HEK293T (cell line): ENCODE results near the gene RAP2C.

Source experiments
- ARNT ChIP-seq: fragments of 450-650 bp; IDR thresholded peaks from 2 replicates; pipeline ENCODE4 v1.6.1; 2017; ENCODE audit warnings: mild to moderate bottlenecking
- BHLHE40 ChIP-seq: fragments of 450-650 bp; IDR thresholded peaks from 2 replicates; pipeline ENCODE4 v1.6.1; 2016; ENCODE audit warnings: mild to moderate bottlenecking, moderate library complexity, borderline replicate concordance
- CTBP1 ChIP-seq: fragments of 450-650 bp; IDR thresholded peaks from 2 replicates; pipeline ENCODE4 v1.6.1; 2016; ENCODE audit warnings: borderline replicate concordance
- ELF4 ChIP-seq: fragments of 450-650 bp; IDR thresholded peaks from 2 replicates; pipeline ENCODE4 v1.6.1; 2017; ENCODE audit warnings: antibody characterized with exemption
- FOXA1 ChIP-seq: fragments of 450-650 bp; IDR thresholded peaks from 2 replicates; pipeline ENCODE4 v1.6.1; 2016; ENCODE audit warnings: mild to moderate bottlenecking
- FOXM1 ChIP-seq: fragments of 450-650 bp; IDR thresholded peaks from 2 replicates; pipeline ENCODE4 v1.6.1; 2017; ENCODE audit warnings: mild to moderate bottlenecking, borderline replicate concordance
- HDGF ChIP-seq: fragments of 450-650 bp; IDR thresholded peaks from 2 replicates; pipeline ENCODE4 v1.6.1; 2017; ENCODE audit warnings: antibody characterized with exemption, borderline replicate concordance
- L3MBTL2 ChIP-seq: fragments of 450-650 bp; conservative IDR thresholded peaks from 2 replicates; pipeline ENCODE4 v1.6.1; 2016; ENCODE audit warnings: mild to moderate bottlenecking
- LEF1 ChIP-seq: fragments of 450-650 bp; IDR thresholded peaks from 2 replicates; pipeline ENCODE4 v1.6.1; 2017; ENCODE audit warnings: mild to moderate bottlenecking, borderline replicate concordance
- NFRKB ChIP-seq: fragments of 450-650 bp; IDR thresholded peaks from 2 replicates; pipeline ENCODE4 v1.6.1; 2016; ENCODE audit warnings: mild to moderate bottlenecking, moderate library complexity
- SP1 ChIP-seq: fragments of 450-650 bp; IDR thresholded peaks from 2 replicates; pipeline ENCODE4 v1.6.1; 2017
- SUZ12 ChIP-seq: fragments of 450-650 bp; IDR thresholded peaks from 2 replicates; pipeline ENCODE4 v1.6.1; 2016; ENCODE audit warnings: mild to moderate bottlenecking
- TARDBP ChIP-seq: fragments of 450-650 bp; IDR thresholded peaks from 2 replicates; pipeline ENCODE4 v1.6.1; 2016
- ZNF384 ChIP-seq: fragments of 450-650 bp; IDR thresholded peaks from 2 replicates; pipeline ENCODE4 v1.6.1; 2016

DNA sequence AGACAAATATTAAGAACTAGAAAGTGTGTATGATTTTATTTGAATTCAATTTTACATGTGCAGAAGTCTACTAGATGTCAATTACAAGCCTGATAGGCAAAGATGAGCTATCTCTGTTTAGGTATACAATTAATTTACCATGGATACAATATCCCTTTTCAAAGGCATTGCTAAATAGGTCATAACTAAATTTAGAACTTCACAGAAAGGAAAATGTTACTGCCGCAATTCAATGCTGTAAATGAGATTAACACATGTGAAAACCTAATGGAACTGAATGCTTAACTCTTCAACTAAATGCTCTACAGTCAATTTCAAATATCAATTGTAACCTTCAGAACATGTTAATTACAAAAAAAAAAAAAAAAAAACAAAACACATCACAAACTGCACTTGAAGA, 14.6 kb downstream of the RAP2C start:
- TF ChIP-seq TARDBP (no peak), ZNF384 (no peak), FOXM1 (no peak), NFRKB (no peak), ARNT (no peak), ELF4 (no peak), FOXA1 (no peak), SP1 (no peak), SUZ12 (no peak), BHLHE40 (no peak), LEF1 (no peak), HDGF (no peak), L3MBTL2 (no peak), CTBP1 (no peak)
